GM12872 (cell line): ENCODE results near the gene ASB5.

Experiments
- CTCF ChIP-seq: IDR thresholded peaks from 3 replicates; pipeline ENCODE4 v1.5.1; 2011; ENCODE audit warnings: low read depth, mild to moderate bottlenecking, low read length, moderate library complexity; ENCODE audit not compliant: insufficient read depth

ASB5 gene

GRCh38 chr4:176186671-176187395 lies 82.2 kb downstream of the ASB5 start:
- no peak for TF ChIP-seq CTCF

GRCh38 chr4:176186067-176186466 lies 83.0 kb downstream of the ASB5 start:
- TF ChIP-seq CTCF, result no peak

- TF ChIP-seq CTCF, result no peak
These were observed 84.0 kb downstream of the ASB5 start for GRCh38 chr4:176185051-176185450.
